ENCODE measurements around the gene GLCE. TPM values are rescaled to one million over a fixed set of nuclear protein-coding genes. Genes with fewer than 3 reads are reported as not detected.

GLCE gene
- total RNA-seq, 4 donors from 2014 or later: 4.8 to 6.6 (median 5.6) TPM

- intact Hi-C loops (cut with DNase I; ENCODE audit: low total_unique reads): no loop called here
- Histone ChIP-seq H3K4me3 (no peak overlapping the region), H3K27ac (no peak overlapping the region), H3K9me3 (no peaks in the 10 kb centered on the region), H3K27me3 (peaks cover 0 to 16% (median 12%) of the 10 kb centered on the region in 3 donors), H3K4me1 (no peaks in the 10 kb centered on the region), H3K36me3 (no peaks in the 10 kb centered on the region)
- TF ChIP-seq POLR2A (IDR thresholded peaks at IDR 0.05): no peak
- TF ChIP-seq CTCF (IDR thresholded peaks at IDR 0.05 in 4 of 5, conservative IDR thresholded peaks at IDR 0.05 in 1 of 5): no peak
- ATAC-seq (no peak), DNase-seq (no peak)
- in situ Hi-C loops (cut with MboI; ENCODE audit: low sequenced_read_pairs in 4 of 4): no loop called here
These were observed 43.0 kb upstream of the GLCE start for GRCh38 chr15:69117431-69117871.

- Histone ChIP-seq H3K27me3 (peaks cover 0 to 16% (median 12%) of the 10 kb centered on the region in 3 donors), H3K4me3 (no peak overlapping the region), H3K4me1 (no peaks in the 10 kb centered on the region), H3K27ac (no peak overlapping the region), H3K9me3 (no peaks in the 10 kb centered on the region), H3K36me3 (no peaks in the 10 kb centered on the region)
- in situ Hi-C loops (cut with MboI; ENCODE audit: low sequenced_read_pairs in 4 of 4): no loop called here
- ATAC-seq (no peak), DNase-seq (no peak)
- TF ChIP-seq POLR2A (IDR thresholded peaks at IDR 0.05): no peak
- TF ChIP-seq CTCF (IDR thresholded peaks at IDR 0.05 in 4 of 5, conservative IDR thresholded peaks at IDR 0.05 in 1 of 5): no peak
- intact Hi-C loops (cut with DNase I; ENCODE audit: low total_unique reads): no loop called here
These were observed 42.3 kb upstream of the GLCE start for GRCh38 chr15:69118089-69118488.

- Histone ChIP-seq H3K27me3 (peaks cover 0 to 14% (median 7%) of the 10 kb centered on the region in 3 donors), H3K4me1 (no peaks in the 10 kb centered on the region), H3K36me3 (no peaks in the 10 kb centered on the region), H3K27ac (no peak overlapping the region), H3K9me3 (no peaks in the 10 kb centered on the region), H3K4me3 (no peak overlapping the region)
- intact Hi-C loops (cut with DNase I; ENCODE audit: low total_unique reads): no loop called here
- DNase-seq (no peak), ATAC-seq (no peak)
- in situ Hi-C loops (cut with MboI; ENCODE audit: low sequenced_read_pairs in 4 of 4): no loop called here
- no peak for TF ChIP-seq POLR2A (IDR thresholded peaks at IDR 0.05)
These were observed 41.4 kb upstream of the GLCE start for GRCh38 chr15:69119001-69119400.

- no peaks in the 10 kb centered on the region for H3K9me3 ChIP-seq
- ATAC-seq (no peak), DNase-seq (no peak)
- no peak overlapping the region for H3K4me3 ChIP-seq
- in situ Hi-C loops (cut with MboI; ENCODE audit: low sequenced_read_pairs in 4 of 4) (no loop called here), intact Hi-C loops (cut with DNase I; ENCODE audit: low total_unique reads) (no loop called here)
- no peaks in the 10 kb centered on the region for H3K36me3 ChIP-seq
- H3K27me3 ChIP-seq: peaks cover 0 to 6% (median 2%) of the 10 kb centered on the region in 3 donors
- no peak overlapping the region for H3K27ac ChIP-seq
- no peaks in the 10 kb centered on the region for H3K4me1 ChIP-seq
- TF ChIP-seq POLR2A (IDR thresholded peaks at IDR 0.05): no peak
- TF ChIP-seq CTCF (IDR thresholded peaks at IDR 0.05 in 4 of 5, conservative IDR thresholded peaks at IDR 0.05 in 1 of 5): no peak
These were observed 40.6 kb upstream of the GLCE start for GRCh38 chr15:69119683-69120395.

- H3K36me3 ChIP-seq: no peaks in the 10 kb centered on the region
- intact Hi-C loops (cut with DNase I; ENCODE audit: low total_unique reads) (no loop called here), in situ Hi-C loops (cut with MboI; ENCODE audit: low sequenced_read_pairs in 4 of 4) (no loop called here)
- TF ChIP-seq CTCF (IDR thresholded peaks at IDR 0.05 in 4 of 5, conservative IDR thresholded peaks at IDR 0.05 in 1 of 5) (no peak), POLR2A (IDR thresholded peaks at IDR 0.05) (no peak)
- DNase-seq (no peak), ATAC-seq (no peak)
- H3K27me3 ChIP-seq: peaks cover 0 to 6% (median 0%) of the 10 kb centered on the region in 3 donors
- no peaks in the 10 kb centered on the region for H3K4me1 ChIP-seq
- no peak overlapping the region for H3K4me3 ChIP-seq
- no peak overlapping the region for H3K27ac ChIP-seq
- H3K9me3 ChIP-seq: no peaks in the 10 kb centered on the region
These were observed 39.7 kb upstream of the GLCE start for GRCh38 chr15:69120732-69121131.
